Ovary (tissue), 9 donors: ENCODE results near the gene DRAM1. TPM values are rescaled to one million over a fixed set of nuclear protein-coding genes. Genes with fewer than 3 reads are reported as not detected.

Experiments
- DNase-seq, 5 donors: peaks; one replicate each; pipeline ENCODE4 v3.0.0-alpha.2; 2019 to 2020
- H3K27ac ChIP-seq, 2 donors: fragments of 200-600 bp; one replicate each; pipeline versions ENCODE4 v1.5.1 to v1.8.0; 2019 to 2022
- H3K27me3 ChIP-seq: fragments of 200-600 bp; one replicate; pipeline ENCODE4 v1.8.0; 2022
- H3K36me3 ChIP-seq: fragments of 200-600 bp; sonication (generic); one replicate; pipeline ENCODE4 v1.5.1; 2019
- H3K4me1 ChIP-seq: one replicate; pipeline ENCODE4 v1.8.1; 2013; ENCODE audit warnings: mild to moderate bottlenecking, moderate library complexity; ENCODE audit not compliant: insufficient read depth
- H3K4me3 ChIP-seq: fragments of 200-600 bp; sonication (generic); one replicate; pipeline ENCODE4 v1.5.1; 2017
- H3K9me3 ChIP-seq, 2 donors: fragments of 200-600 bp in 1 of 2; sonication (generic) in 1 of 2; one replicate each; pipeline versions ENCODE4 v1.5.1 to v1.8.1; 2013 to 2019; ENCODE audit warnings: mild to moderate bottlenecking in 1 of 2, moderate library complexity in 1 of 2
- EP300 ChIP-seq: sonication (generic); formaldehyde crosslinking; IDR thresholded peaks from one replicate; pipeline ENCODE4 v1.6.1; 2017; ENCODE audit warnings: antibody characterized with exemption
- POLR2A ChIP-seq: fragments of 450-650 bp; IDR thresholded peaks from one replicate; pipeline ENCODE4 v1.6.1; 2017; ENCODE audit warnings: antibody characterized with exemption, mild to moderate bottlenecking, moderate library complexity
- WGBS, 3 donors: extraction: QIAGEN DNeasy Blood & Tissue Kit in 1 of 3; methylation state at CpG; one replicate each; pipeline versions ENCODE4 v1.1.5 to v1.1.7; 2013 to 2017; 5-methylcytosine and 5-hydroxymethylcytosine counted together
- intact Hi-C, 4 donors: fragments of 100-400 bp; cut with DNase I; formaldehyde crosslinking; loops; one replicate each; pipeline versions ENCODE4 v1.11.0 to v1.15.1; 2022 to 2023
- polyA plus RNA-seq, 2 donors: library from polyadenylated mRNA; stranded (reverse); fragments of 200-250 nt in 1 of 2; fragments of 350-450 nt in 1 of 2; fragmentation: Illumina TruSeq in 1 of 2; extraction: RNeasy Lipid Tissue Mini Kit (QIAGEN cat#74804) in 1 of 2; gene quantifications; one replicate each; pipeline ENCODE4 v1.2.3, GENCODE V29; 2013 to 2014
- total RNA-seq, 7 donors: library from RNA; depleted of rRNA in 2 of 7; stranded (reverse); fragments of >200 nt in 2 of 7; fragmentation: NEBNext Ultra II Directional in 3 of 7; extraction: Animal tissue kit (Norgen Biotek cat#: 25700) in 3 of 7; gene quantifications; one replicate each; pipeline versions ENCODE4 v1.1.0 to v1.2.4, GENCODE V29; 2016 to 2023
- TF ChIP-seq, protein P1 (sequence below), 3 donors: fragments of 450-650 bp in 2 of 3; fragments of 200-600 bp in 1 of 3; IDR thresholded peaks; one replicate each; pipeline versions ENCODE4 v1.5.1 to v1.8.0; 2016 to 2022; ENCODE audit warnings: antibody characterized with exemption in 3 of 3, mild to moderate bottlenecking in 1 of 3
- donor health status: DM: no; HTN: no; CAD: no; lungs with moderate emphysema.
- donor health status: DM: no; HTN: no; CAD: no.
- donor health status: Bipolar disorder and iron deficiency.
- donor health status: DM: yes; HTN: yes; CAD: no.
- donor health status: DM: no; HTN: no; CAD: no.
- donor health status: DM: yes; HTN: yes; CAD: no.

DRAM1 gene
- total and polyA plus RNA-seq, 9 donors, result 9.1 to 21.7 (median 15.8) TPM

DNA sequence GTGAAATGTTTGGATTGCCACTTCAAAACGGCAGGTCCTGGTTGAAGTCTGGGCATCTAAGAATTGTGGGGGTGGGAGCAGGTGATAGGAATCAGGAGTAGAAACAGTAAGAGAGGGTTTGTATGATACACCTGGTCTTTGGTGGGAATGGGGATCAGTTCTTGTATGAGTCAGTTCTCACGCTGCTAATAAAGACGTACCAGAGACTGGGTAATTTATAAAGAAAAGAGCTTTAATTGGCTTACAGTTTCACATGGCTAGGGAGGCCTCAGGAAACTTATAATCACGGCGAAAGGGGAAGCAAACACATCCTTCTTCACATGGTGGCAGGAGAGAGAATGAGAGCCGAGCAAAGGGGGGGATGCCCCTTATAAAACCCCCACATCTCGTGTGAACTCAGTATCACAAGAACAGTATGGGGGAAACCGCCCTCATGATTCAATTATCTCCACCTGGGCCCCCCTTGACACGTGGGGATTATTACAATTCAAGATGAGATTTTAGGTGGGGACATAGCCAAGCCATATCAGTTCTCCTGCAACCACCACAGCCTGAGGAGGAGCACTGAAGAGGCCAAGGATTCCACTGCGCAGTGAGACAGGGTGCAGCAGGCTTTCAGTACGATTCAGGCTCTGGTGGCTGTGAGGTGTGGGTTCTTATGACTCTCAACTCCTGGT lies 52.1 kb downstream of the DRAM1 start:
- no peak for DNase-seq
- Histone ChIP-seq H3K36me3 (no peaks in the 10 kb centered on the region), H3K4me1 (peaks cover 3% of the 10 kb centered on the region), H3K9me3 (no peaks in the 10 kb centered on the region), H3K27me3 (no peaks in the 10 kb centered on the region), H3K27ac (no peak overlapping the region), H3K4me3 (no peak overlapping the region)
- 88 to 89% (median 88%) methylated on average over 11 of the region's 11 CpGs for WGBS, 3 donors
- intact Hi-C loops, result loop anchor here in 2 of 4 donors (10.0 kb wide), 2 partner anchors 555 to 835 kb away; partner anchors contain the start of gene IGF1 (in 1 of the 2)
- TF ChIP-seq POLR2A (no peak), EP300 (no peak)
- TF ChIP-seq, protein P1, sequence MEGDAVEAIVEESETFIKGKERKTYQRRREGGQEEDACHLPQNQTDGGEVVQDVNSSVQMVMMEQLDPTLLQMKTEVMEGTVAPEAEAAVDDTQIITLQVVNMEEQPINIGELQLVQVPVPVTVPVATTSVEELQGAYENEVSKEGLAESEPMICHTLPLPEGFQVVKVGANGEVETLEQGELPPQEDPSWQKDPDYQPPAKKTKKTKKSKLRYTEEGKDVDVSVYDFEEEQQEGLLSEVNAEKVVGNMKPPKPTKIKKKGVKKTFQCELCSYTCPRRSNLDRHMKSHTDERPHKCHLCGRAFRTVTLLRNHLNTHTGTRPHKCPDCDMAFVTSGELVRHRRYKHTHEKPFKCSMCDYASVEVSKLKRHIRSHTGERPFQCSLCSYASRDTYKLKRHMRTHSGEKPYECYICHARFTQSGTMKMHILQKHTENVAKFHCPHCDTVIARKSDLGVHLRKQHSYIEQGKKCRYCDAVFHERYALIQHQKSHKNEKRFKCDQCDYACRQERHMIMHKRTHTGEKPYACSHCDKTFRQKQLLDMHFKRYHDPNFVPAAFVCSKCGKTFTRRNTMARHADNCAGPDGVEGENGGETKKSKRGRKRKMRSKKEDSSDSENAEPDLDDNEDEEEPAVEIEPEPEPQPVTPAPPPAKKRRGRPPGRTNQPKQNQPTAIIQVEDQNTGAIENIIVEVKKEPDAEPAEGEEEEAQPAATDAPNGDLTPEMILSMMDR (IDR thresholded peaks at IDR 0.05), result no peak

DNA sequence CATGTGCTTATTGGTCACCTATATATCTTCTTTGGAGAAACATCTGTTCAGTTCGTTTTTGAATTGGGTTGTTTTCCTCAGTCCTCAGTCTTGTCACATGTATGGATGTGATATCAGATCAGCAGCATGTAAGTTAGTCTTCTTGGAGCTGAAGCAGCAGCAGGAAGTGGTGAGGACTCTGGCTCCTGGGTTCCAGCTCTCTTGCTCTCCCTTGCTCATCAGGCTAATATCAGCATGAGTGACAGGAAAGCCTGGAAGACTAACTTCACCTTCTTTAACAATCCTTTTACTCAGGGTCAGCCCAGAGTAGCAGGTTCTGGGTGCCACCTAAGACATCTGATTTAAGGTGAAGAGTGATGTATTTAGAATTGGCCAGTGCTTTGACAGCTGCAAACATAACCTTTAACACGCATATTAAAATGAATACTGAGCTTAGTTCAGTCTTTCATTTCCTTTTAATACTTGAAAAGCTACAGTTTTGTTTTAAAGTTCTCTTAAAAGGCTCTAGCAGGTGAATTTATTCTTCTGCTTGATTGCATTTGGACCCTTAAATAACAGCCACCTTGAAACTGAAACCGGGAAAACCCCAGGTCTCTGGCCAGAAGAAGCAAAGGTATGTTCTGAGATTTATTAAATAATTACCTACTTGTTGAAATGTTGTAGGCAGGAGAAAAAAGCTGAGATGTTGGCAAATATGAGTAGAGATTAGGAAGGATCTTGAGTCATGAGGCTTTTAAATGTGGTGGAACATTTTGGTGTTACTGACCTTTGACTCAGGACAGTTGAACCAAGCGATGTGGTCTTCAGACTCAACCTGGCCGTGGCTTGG lies 54.3 kb downstream of the DRAM1 start:
- H3K27me3 ChIP-seq, result no peaks in the 10 kb centered on the region
- DNase-seq, result no peak
- TF ChIP-seq, protein P1 (IDR thresholded peaks at IDR 0.05), result no peak
- TF ChIP-seq POLR2A, result no peak
- TF ChIP-seq EP300, result no peak
- no peak overlapping the region for H3K4me3 ChIP-seq
- H3K4me1 ChIP-seq, result peaks cover 4% of the 10 kb centered on the region
- WGBS, 3 donors, result 83 to 88% (median 86%) methylated on average over 5 of the region's 5 CpGs
- H3K9me3 ChIP-seq, result no peaks in the 10 kb centered on the region
- H3K27ac ChIP-seq, result no peak overlapping the region
- no peaks in the 10 kb centered on the region for H3K36me3 ChIP-seq
- intact Hi-C loops, result loop anchor here in 2 of 4 donors (10.0 kb wide), 2 partner anchors 553 to 833 kb away; partner anchors contain the start of gene IGF1 (in 1 of the 2)

DNA sequence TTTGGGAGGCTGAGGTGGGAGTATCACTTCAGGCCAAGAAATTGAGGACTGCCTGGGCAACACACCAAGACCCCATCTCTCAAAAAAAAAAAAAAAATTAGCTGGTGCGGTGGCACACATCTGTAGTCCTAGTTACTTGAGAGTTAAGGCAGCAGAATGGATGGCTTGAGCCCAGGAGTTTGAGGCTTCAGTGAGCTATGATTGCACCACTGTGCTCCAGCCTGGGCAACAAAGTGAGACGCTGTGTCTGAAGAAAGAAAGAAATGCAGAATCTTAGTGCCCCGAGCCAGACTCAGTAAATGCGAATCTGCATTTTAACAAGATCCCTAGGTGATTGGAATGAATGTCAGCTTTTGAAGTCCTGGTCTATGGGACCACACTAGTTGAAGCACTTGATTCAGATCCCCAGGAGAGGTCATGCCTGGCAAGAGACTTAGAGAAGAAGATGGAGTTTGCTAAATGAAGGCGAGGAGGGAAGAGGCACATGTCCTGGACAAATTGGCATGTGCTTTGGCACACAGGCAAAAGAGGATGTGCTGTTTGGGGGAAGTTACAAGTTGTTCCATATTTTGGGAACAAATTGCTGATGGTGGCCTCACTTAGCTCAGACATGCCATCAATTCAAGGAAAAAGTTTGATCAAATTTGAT lies 56.6 kb downstream of the DRAM1 start:
- Histone ChIP-seq H3K27me3 (no peaks in the 10 kb centered on the region), H3K4me3 (no peak overlapping the region), H3K27ac (no peak overlapping the region), H3K9me3 (no peaks in the 10 kb centered on the region), H3K36me3 (no peaks in the 10 kb centered on the region), H3K4me1 (peaks cover 6% of the 10 kb centered on the region)
- DNase-seq, result no peak
- 66 to 79% (median 76%) methylated on average over 5 of the region's 5 CpGs for WGBS, 3 donors
- intact Hi-C loops, result loop anchor here in 2 of 4 donors (10.0 kb wide), 2 partner anchors 551 to 831 kb away; partner anchors contain the start of gene IGF1 (in 1 of the 2)
- TF ChIP-seq, protein P1 (IDR thresholded peaks at IDR 0.05), result no peak
- TF ChIP-seq POLR2A (no peak), EP300 (no peak)
